ENCODE results near the gene CSH2. TPM values are rescaled to one million over a fixed set of nuclear protein-coding genes. Genes with fewer than 3 reads are reported as not detected.

CSH2 gene
- total RNA-seq, 1 donor from 2014 or later, result not detected

DNA sequence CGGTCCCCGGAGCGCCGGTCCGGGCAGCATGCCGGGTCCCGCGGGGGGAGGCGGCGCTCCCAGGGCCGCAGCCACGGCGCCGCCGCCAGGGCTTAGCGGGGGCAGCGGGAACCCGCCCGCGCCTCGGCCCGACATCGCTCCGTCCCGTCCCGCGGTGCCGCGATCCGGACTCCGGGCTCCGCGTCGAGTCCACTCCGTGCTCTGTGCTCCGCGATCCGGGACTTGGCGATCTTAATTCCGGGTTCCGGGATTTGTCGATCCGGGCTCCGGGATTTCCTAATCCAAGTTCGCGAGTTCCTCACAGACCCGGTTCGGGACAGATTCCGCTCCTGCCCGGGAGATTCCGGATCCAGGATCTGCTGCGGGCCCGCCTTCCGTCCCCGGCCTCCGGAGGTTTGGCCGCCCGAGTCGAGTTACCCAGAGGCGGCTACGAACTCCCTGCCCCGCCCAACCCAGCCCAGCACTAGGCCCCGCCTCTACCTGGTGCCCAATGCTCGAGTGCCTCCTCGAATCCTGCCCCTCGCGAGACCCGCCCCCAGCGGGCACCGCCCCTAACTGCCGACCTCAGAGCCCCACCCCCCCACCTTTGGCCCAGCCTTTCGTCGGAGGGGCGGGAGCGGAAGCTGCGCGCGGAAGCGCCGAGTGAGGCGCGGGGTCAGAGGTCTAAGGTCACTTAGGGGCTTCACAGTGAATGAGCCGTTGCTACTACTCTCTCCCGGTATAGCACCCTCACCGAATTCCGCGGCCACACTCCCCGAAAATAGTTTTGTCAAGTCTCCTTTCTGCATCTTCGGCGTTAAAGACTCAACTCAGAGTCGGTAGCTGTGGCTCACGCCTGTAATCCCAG, 30.7 kb downstream of the CSH2 start, which contains the start of gene SMARCD2:
TSS of gene SMARCD2 (minus strand) at position 146 of the 847 bp plus-strand sequence. CDS start at position 135, 11 bp downstream.
- TF ChIP-seq, protein P1, sequence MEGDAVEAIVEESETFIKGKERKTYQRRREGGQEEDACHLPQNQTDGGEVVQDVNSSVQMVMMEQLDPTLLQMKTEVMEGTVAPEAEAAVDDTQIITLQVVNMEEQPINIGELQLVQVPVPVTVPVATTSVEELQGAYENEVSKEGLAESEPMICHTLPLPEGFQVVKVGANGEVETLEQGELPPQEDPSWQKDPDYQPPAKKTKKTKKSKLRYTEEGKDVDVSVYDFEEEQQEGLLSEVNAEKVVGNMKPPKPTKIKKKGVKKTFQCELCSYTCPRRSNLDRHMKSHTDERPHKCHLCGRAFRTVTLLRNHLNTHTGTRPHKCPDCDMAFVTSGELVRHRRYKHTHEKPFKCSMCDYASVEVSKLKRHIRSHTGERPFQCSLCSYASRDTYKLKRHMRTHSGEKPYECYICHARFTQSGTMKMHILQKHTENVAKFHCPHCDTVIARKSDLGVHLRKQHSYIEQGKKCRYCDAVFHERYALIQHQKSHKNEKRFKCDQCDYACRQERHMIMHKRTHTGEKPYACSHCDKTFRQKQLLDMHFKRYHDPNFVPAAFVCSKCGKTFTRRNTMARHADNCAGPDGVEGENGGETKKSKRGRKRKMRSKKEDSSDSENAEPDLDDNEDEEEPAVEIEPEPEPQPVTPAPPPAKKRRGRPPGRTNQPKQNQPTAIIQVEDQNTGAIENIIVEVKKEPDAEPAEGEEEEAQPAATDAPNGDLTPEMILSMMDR (IDR thresholded peaks at IDR 0.05; ENCODE audit: insufficient read depth, low read length, severe bottlenecking), result no peak
- Histone ChIP-seq H3K4me3 (ENCODE audit: low read depth, low read length) (peak within 1 kb of the TSS; percentile 90), H3K27me3 (ENCODE audit: control insufficient read depth, insufficient read depth, low read length) (no peaks in the 10 kb centered on the region), H3K36me3 (ENCODE audit: control insufficient read depth, insufficient read depth, low read length) (no peaks in the 10 kb centered on the region)
- peak; percentile 92 for DNase-seq (ENCODE audit: low read depth)
- FAIRE-seq, result no peak

DNA sequence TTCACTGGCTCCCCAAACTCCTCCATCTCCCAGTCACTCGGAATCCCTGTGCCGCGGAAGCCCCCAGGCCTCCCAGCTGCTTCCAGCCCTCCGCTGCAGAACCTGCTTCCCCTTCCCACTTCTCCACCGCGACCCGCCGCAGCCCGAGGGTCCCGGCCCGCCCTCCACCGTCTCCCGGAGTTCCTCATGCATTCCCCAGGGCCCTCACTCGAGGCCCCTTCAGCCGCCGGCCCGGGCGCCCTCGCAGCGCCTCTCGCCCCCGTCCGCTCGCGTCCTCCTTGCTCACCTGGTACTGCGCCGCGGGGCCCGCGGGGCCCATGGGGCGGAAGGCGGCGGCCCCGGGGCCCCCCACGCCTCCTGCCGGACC, 31.3 kb downstream of the CSH2 start:
- TF ChIP-seq, protein P1 (IDR thresholded peaks at IDR 0.05; ENCODE audit: insufficient read depth, low read length, severe bottlenecking), result no peak
- DNase-seq (ENCODE audit: low read depth) (no peak), FAIRE-seq (no peak)
- Histone ChIP-seq H3K4me3 (ENCODE audit: low read depth, low read length) (peak overlapping the region; percentile 90), H3K36me3 (ENCODE audit: control insufficient read depth, insufficient read depth, low read length) (peaks cover 4% of the 10 kb centered on the region), H3K27me3 (ENCODE audit: control insufficient read depth, insufficient read depth, low read length) (no peaks in the 10 kb centered on the region)

DNA sequence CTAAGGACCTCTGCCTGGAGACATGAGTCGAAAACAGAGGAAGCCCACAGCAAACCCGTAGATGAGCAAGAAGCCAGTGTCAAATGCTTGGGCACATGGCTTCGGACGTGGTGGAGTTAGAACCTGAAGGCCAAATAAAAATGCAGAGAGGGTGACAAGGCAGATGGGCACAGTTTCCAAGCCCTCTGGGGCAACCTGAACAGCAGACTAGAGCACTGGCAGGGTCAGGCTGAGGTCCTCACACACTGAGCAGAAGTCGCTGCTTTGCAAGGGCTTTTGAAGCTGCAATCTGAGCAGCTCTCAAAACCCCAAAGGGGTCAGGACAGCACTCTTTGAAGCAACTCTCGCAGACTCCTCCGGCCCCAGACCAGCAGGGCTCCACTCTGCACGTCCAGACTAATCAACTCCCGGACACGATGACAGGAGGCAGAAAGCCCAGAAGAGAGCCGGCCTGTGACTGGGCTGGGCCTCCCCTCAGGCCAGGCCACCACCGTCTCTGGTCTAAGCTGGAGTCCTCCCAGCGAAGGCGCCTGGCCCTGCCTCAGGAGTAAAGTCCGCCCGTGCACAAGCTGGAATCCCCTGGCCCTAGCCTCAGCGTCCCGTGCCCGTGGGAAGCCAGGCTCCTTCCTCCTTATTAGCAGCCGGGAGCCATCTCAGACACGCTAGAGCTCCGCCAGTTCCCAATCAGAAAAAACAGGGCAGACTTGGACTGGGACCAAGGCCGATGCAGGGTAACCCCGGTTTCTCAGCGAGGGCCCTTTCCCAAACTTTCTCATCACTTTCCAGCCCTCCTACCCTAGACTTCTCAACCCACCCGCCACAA, 31.9 kb downstream of the CSH2 start:
- Histone ChIP-seq H3K27me3 (ENCODE audit: control insufficient read depth, insufficient read depth, low read length) (no peaks in the 10 kb centered on the region), H3K4me3 (ENCODE audit: low read depth, low read length) (peak overlapping the region; percentile 90), H3K36me3 (ENCODE audit: control insufficient read depth, insufficient read depth, low read length) (peaks cover 7% of the 10 kb centered on the region)
- TF ChIP-seq, protein P1 (IDR thresholded peaks at IDR 0.05; ENCODE audit: insufficient read depth, low read length, severe bottlenecking), result no peak
- FAIRE-seq (no peak), DNase-seq (ENCODE audit: low read depth) (peak; percentile 15)

DNA sequence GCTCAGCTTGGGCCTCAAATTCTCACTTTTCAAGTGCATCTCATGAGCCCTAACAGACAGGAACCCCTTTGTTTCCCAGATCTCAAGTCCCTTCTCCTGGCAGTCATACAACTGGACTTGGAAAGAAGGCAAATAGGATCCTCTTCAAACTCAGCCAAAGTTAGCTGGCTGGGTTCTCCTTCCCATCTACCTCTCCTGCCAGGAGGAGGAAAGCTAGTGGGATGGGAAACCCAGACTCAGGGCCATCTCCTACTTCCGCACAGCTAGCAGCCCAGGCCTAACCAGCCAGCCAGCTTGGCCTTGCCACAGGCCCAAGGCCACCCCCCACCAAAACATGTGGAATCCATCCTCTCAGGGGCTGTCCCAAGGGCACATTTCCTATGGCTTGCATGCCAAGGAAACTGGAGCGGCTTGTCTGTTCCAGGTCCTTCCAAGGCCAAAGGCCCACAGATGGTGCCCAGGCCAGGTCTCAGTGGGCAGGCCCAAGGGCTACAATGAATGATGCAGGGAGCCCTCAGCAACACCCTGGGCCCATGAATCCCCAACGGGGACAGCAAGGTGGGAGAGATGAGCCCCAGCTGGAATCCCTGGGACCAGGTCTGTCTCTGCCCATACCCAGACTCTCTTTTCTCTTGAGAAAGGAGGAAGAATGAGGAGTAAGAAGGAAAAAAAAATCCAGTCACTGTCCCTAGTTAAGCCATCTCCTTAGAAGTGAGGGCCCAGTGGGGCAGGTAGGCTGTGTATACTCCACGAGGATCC, 32.7 kb downstream of the CSH2 start:
- no peak for FAIRE-seq
- DNase-seq (ENCODE audit: low read depth), result no peak
- Histone ChIP-seq H3K27me3 (ENCODE audit: control insufficient read depth, insufficient read depth, low read length) (no peaks in the 10 kb centered on the region), H3K4me3 (ENCODE audit: low read depth, low read length) (peak overlapping the region; percentile 90), H3K36me3 (ENCODE audit: control insufficient read depth, insufficient read depth, low read length) (peaks cover 7% of the 10 kb centered on the region)
- TF ChIP-seq, protein P1 (IDR thresholded peaks at IDR 0.05; ENCODE audit: insufficient read depth, low read length, severe bottlenecking), result no peak

DNA sequence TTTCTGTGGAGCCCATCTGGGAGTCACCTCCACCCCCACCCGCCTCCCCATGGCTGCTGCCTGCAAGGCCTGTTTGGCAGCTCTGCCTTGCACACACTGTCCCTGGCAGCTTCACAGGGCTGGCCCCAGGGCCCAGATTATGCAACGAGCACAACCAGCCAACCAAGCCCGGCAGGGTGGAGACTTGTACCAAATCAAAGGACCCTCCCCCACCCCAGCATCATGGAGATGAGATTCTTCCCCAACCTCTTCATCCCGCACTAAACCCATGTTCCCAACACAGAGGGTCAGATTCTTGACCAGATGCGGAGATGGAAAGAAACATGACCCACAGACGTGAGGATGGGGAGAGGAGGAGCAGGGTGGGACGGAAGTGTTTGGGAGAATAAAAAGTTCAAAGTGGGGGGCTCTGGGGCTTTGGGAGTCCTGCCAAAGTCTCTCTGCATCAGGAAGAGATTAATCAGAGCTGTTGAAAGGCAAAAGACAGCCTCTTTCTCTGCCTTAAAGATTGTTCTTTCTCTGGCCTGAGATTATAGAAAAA, 34.8 kb downstream of the CSH2 start:
- Histone ChIP-seq H3K36me3 (ENCODE audit: control insufficient read depth, insufficient read depth, low read length) (peaks cover 18% of the 10 kb centered on the region), H3K27me3 (ENCODE audit: control insufficient read depth, insufficient read depth, low read length) (no peaks in the 10 kb centered on the region), H3K4me3 (ENCODE audit: low read depth, low read length) (no peak overlapping the region)
- FAIRE-seq, result no peak
- TF ChIP-seq, protein P1 (IDR thresholded peaks at IDR 0.05; ENCODE audit: insufficient read depth, low read length, severe bottlenecking), result no peak
- DNase-seq (ENCODE audit: low read depth), result peak; percentile 74
